Breast epithelium (tissue), 3 donors: ENCODE results near the gene NHLRC4.

ENCODE experiments used
- POLR2A ChIP-seq: fragments of 450-650 bp; IDR thresholded peaks from one replicate; pipeline ENCODE4 v1.6.1; 2016; ENCODE audit warnings: antibody characterized with exemption, mild to moderate bottlenecking, moderate library complexity
- TF ChIP-seq, protein P1 (sequence below), 3 donors: fragments of 450-650 bp; IDR thresholded peaks; one replicate each; pipeline ENCODE4 v1.5.1; 2016 to 2017; ENCODE audit warnings: antibody characterized with exemption in 3 of 3, mild to moderate bottlenecking in 3 of 3, moderate library complexity in 3 of 3

- TF ChIP-seq, protein P1, sequence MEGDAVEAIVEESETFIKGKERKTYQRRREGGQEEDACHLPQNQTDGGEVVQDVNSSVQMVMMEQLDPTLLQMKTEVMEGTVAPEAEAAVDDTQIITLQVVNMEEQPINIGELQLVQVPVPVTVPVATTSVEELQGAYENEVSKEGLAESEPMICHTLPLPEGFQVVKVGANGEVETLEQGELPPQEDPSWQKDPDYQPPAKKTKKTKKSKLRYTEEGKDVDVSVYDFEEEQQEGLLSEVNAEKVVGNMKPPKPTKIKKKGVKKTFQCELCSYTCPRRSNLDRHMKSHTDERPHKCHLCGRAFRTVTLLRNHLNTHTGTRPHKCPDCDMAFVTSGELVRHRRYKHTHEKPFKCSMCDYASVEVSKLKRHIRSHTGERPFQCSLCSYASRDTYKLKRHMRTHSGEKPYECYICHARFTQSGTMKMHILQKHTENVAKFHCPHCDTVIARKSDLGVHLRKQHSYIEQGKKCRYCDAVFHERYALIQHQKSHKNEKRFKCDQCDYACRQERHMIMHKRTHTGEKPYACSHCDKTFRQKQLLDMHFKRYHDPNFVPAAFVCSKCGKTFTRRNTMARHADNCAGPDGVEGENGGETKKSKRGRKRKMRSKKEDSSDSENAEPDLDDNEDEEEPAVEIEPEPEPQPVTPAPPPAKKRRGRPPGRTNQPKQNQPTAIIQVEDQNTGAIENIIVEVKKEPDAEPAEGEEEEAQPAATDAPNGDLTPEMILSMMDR (IDR thresholded peaks at IDR 0.05): no peak
- no peak for TF ChIP-seq POLR2A
Measured at GRCh38 chr16:566475-567372, at the start of gene NHLRC4.
